Measurements from ENCODE around the gene KBTBD13. TPM values are rescaled to one million over a fixed set of nuclear protein-coding genes. Genes with fewer than 3 reads are reported as not detected.
A peak's percentile ranks its signal among the peaks of the same experiment; 100 is the strongest.
"Not testable (repeated sequence)": the region's sequence is repeated elsewhere in the genome, so short reads cannot be mapped to it uniquely, and the experiment has no call there.

KBTBD13 gene
- total RNA-seq, 2 donors from 2014 or later = not detected

DNA sequence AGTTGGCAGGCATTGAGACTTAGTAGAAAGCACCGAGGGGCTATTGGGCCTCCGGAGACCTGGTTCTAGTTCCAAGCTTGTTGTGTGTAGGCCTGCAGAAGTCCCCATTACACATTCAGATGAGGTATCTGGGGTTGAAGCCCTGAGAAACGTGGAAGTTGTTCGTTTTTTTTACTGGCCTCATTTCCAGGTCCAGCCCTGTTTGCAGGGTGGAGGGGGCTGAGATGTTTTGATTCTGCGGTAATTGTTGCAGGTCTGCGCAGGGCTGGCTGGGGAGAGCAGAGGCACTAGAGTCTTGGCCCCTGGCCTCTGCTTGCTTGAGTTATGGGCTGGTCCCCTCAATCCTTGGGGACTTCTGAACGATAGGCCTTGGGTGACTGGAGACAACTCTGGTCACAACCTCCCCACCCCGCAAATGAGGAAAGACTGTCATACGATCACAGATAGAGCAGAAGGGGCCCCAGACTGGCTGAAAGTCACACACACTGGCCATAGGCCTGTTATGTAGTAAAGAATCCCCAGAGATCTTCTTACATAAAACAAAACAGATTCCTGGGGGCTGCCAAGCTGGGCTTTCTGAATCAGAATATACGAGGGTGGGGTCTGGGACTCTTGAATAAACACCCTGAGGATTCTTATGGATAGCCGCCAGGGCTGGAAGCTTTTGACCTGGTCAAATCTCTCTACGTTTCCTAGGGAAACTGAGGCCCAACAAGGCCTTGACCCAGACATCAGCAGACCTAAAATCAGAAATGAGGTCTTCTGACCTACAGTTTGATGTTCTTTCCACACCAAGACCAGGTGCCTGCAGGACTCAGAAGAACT is 15.6 kb downstream of the KBTBD13 start:
- H3K9me3 ChIP-seq (ENCODE audit: control insufficient read depth, low read length, poor library complexity, severe bottlenecking) = no peaks in the 10 kb centered on the region
- Mint-ChIP-seq H3K36me3 (ENCODE audit: low read depth) (peaks cover 3% of the 10 kb centered on the region), H3K27ac (no peak overlapping the region), H3K4me1 (peaks cover 5% of the 10 kb centered on the region), H3K27me3 (no peaks in the 10 kb centered on the region), H3K4me3 (no peak overlapping the region)
- DNase-seq (no peak), ATAC-seq (no peak)

- H3K27me3 Mint-ChIP-seq = no peaks in the 10 kb centered on the region
- no peaks in the 10 kb centered on the region for H3K9me3 ChIP-seq (ENCODE audit: control insufficient read depth, low read length, poor library complexity, severe bottlenecking)
- peaks cover 4% of the 10 kb centered on the region for H3K4me1 Mint-ChIP-seq
- H3K4me3 Mint-ChIP-seq = no peak overlapping the region
- peaks cover 6% of the 10 kb centered on the region for H3K36me3 Mint-ChIP-seq (ENCODE audit: low read depth)
- ATAC-seq (no peak), DNase-seq (no peak)
- no peak overlapping the region for H3K27ac Mint-ChIP-seq
Observed at GRCh38 chr15:65092911-65093792, 16.6 kb downstream of the KBTBD13 start.

- not testable (repeated sequence) for ATAC-seq; H3K4me3 Mint-ChIP-seq; H3K27ac Mint-ChIP-seq; H3K9me3 ChIP-seq (ENCODE audit: control insufficient read depth, low read length, poor library complexity, severe bottlenecking); DNase-seq; H3K4me1 Mint-ChIP-seq; H3K27me3 Mint-ChIP-seq; H3K36me3 Mint-ChIP-seq (ENCODE audit: low read depth)
Observed at GRCh38 chr15:65093793-65094170, 17.2 kb downstream of the KBTBD13 start.

DNA sequence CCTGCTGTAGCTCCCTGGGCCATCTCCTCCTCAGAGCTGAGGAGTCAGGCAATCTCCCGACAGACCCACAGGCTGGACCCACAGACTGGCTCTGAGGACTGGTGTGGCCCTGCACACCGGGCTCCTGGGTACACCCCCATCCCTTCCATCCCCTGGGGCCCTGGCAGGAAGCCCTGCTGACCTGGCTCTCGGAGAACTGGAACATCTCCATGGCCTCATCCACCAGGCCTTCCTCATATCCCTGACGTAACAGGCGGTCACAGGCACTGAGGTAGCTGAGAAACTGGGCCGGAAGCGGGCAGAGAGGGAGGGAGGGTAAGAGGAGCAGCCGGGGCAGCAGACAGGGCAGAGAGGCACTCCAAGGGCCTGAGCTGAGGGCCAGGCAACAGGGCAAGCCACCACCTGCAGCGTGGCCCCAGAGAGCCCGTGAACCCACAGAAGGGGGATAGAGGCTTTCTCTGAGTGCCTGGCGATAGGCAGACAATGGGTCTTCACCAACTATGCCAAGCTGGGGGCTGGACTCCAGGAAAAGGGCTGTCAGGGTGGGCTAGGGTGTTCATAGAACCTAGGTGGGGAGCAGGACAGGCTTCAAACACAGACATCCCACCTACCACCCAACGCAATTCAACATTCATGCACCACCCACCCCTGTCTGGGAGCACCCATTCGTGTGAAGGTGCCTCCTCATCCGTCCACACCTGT is 17.9 kb downstream of the KBTBD13 start:
- Mint-ChIP-seq H3K36me3 (ENCODE audit: low read depth) (peaks cover 8% of the 10 kb centered on the region), H3K4me3 (no peak overlapping the region), H3K27me3 (no peaks in the 10 kb centered on the region), H3K4me1 (peaks cover 8% of the 10 kb centered on the region), H3K27ac (no peak overlapping the region)
- no peaks in the 10 kb centered on the region for H3K9me3 ChIP-seq (ENCODE audit: control insufficient read depth, low read length, poor library complexity, severe bottlenecking)
- DNase-seq (no peak), ATAC-seq (no peak)

DNA sequence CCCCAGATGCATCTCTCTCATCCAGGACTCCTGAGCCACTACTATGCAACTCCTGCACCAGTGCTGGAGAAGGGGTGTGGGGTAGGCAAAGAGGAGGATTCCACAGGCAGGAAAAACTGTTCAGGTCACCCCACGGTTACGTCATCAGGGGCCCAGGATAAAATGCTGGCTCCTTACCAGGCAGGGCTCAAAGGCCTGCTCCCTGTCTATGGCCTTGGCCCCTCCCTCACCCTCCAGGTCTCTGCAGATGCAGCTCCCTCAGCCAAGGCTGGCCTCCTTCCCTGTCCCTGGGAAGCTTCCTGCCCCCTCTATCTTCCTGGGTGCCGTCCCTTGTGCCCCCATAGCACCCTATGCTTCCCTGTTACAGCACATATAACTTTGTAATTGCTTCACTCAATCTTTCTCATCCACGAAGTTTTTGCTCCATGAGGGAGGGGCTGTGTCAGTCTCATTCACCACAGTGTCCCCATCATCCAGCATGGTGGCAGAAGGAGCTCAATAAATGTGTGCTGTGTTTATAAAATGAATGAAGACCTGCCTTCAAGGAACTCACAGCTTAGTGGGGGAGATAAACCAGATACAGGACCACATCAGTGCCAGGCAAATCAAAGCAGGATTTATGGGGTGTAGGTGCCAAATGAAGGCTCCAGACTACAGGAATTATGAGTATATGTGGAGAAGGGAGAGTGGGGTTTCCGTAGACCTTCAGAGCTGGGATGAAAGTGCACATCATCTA is 18.6 kb downstream of the KBTBD13 start:
- H3K4me3 Mint-ChIP-seq = no peak overlapping the region
- no peak for ATAC-seq

DNA sequence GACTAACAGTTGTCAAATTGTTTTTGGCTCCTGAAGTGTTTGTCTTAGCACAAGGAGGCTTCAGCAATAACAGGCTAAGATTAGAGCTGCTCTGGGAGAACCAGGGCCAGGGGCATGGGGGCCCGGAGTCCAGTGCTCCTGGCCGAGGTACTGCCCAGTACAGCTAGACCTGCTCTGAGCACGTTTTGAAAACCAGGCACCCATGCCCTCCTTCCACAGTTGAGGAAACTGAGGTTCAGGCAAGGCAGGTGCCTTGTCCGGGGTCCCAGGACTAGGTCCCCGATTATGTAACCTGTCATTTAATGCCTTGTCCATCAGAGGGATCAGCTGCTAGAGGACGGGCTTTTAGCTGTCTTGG is 19.2 kb downstream of the KBTBD13 start:
- Mint-ChIP-seq H3K4me3 (no peak overlapping the region), H3K27ac (no peak overlapping the region), H3K27me3 (no peaks in the 10 kb centered on the region), H3K4me1 (peaks cover 8% of the 10 kb centered on the region), H3K36me3 (ENCODE audit: low read depth) (peaks cover 8% of the 10 kb centered on the region)
- H3K9me3 ChIP-seq (ENCODE audit: control insufficient read depth, low read length, poor library complexity, severe bottlenecking) = no peaks in the 10 kb centered on the region
- ATAC-seq (no peak), DNase-seq (no peak)

More for the DNA sequence above, 18.6 kb downstream of the KBTBD13 start:
- Mint-ChIP-seq H3K27me3 (no peaks in the 10 kb centered on the region), H3K4me1 (peaks cover 8% of the 10 kb centered on the region), H3K36me3 (ENCODE audit: low read depth) (peaks cover 8% of the 10 kb centered on the region), H3K27ac (no peak overlapping the region)
- no peak for DNase-seq
- no peaks in the 10 kb centered on the region for H3K9me3 ChIP-seq (ENCODE audit: control insufficient read depth, low read length, poor library complexity, severe bottlenecking)

GRCh38 chr15:65096481-65097385 is 20.2 kb downstream of the KBTBD13 start:
- no peak overlapping the region for H3K4me3 Mint-ChIP-seq
- H3K27ac Mint-ChIP-seq = no peak overlapping the region

GRCh38 chr15:65097651-65098263 is 21.2 kb downstream of the KBTBD13 start:
- Mint-ChIP-seq H3K4me3 (no peak overlapping the region), H3K36me3 (ENCODE audit: low read depth) (peaks cover 8% of the 10 kb centered on the region), H3K27me3 (no peaks in the 10 kb centered on the region), H3K27ac (peak overlapping the region; percentile 81), H3K4me1 (peaks cover 12% of the 10 kb centered on the region)
- ATAC-seq (no peak), DNase-seq (no peak)
- H3K9me3 ChIP-seq (ENCODE audit: control insufficient read depth, low read length, poor library complexity, severe bottlenecking) = no peaks in the 10 kb centered on the region

More at GRCh38 chr15:65096481-65097385, 20.2 kb downstream of the KBTBD13 start:
- H3K9me3 ChIP-seq (ENCODE audit: control insufficient read depth, low read length, poor library complexity, severe bottlenecking) = no peaks in the 10 kb centered on the region
- Mint-ChIP-seq H3K36me3 (ENCODE audit: low read depth) (peaks cover 8% of the 10 kb centered on the region), H3K27me3 (no peaks in the 10 kb centered on the region), H3K4me1 (peaks cover 11% of the 10 kb centered on the region)
- no peak for DNase-seq
- no peak for ATAC-seq

DNA sequence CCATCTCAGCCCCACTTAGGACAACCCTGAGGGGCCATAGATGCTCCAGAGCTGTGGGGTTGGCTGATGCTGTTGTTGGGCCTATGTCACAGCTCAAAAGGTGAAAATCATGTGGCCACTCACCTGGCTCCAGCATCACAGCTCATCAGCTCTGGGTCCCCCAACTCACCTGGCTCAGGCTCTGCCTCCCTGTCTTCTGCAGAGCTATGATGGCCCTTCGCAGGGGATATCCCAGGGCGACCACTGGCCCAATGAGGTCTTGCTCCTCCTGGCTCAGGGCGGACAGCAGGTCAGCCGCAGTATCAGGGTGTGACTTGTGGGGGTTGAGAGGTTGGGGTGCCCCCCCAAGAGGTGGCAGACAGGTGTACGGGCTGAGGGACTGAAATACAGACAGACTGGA is 22.8 kb downstream of the KBTBD13 start:
- no peak overlapping the region for H3K27ac Mint-ChIP-seq
- no peaks in the 10 kb centered on the region for H3K27me3 Mint-ChIP-seq
- H3K4me1 Mint-ChIP-seq = peaks cover 12% of the 10 kb centered on the region
- DNase-seq = no peak
- H3K9me3 ChIP-seq (ENCODE audit: control insufficient read depth, low read length, poor library complexity, severe bottlenecking) = no peaks in the 10 kb centered on the region
- no peak for ATAC-seq
- H3K36me3 Mint-ChIP-seq (ENCODE audit: low read depth) = peaks cover 8% of the 10 kb centered on the region
- no peak overlapping the region for H3K4me3 Mint-ChIP-seq

DNA sequence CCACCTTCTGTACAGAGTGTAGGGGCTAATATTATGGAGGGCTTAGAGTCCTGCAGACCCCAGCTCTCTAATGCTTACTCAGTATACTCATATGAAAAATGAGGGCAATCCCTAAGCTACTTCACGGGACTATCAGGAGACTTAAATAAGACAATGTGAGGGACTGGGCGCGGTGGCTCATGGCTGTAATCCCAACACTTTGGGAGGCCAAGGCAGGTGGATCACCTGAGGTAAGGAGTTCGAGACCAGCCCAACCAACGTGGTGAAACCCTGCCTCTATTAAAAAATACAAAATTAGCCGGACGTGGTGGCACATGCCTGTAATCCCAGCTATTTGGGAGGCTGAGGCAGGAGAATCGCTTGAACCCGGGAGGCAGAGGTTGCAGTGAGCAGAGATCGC is 23.3 kb downstream of the KBTBD13 start:
- H3K4me3 Mint-ChIP-seq = not testable (repeated sequence)

DNA sequence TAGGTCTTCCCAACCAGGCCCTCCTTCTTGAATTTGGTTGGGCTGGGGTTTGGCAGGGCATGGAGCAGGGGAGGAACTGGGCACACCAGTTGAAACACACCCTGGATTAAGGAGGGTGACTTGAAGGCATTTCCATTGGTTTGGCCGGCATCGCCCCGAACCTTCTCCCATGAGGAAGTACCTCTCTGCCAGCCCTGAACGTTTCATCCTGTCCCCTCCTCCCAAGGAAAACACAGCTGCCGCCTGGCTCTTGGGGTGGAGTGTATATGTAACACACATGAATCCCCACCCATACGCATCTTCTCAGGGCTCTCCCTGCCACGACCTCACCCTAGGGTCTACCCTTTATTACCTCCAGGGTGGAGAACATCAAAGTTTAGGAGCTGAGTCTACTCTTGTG is 23.9 kb downstream of the KBTBD13 start:
- no peaks in the 10 kb centered on the region for H3K9me3 ChIP-seq (ENCODE audit: control insufficient read depth, low read length, poor library complexity, severe bottlenecking)
- Mint-ChIP-seq H3K27me3 (no peaks in the 10 kb centered on the region), H3K4me1 (peaks cover 10% of the 10 kb centered on the region), H3K4me3 (no peak overlapping the region), H3K27ac (no peak overlapping the region), H3K36me3 (ENCODE audit: low read depth) (peaks cover 8% of the 10 kb centered on the region)
- DNase-seq (no peak), ATAC-seq (no peak)

More for the DNA sequence above, 23.3 kb downstream of the KBTBD13 start:
- DNase-seq; H3K36me3 Mint-ChIP-seq (ENCODE audit: low read depth); H3K9me3 ChIP-seq (ENCODE audit: control insufficient read depth, low read length, poor library complexity, severe bottlenecking); ATAC-seq; H3K27me3 Mint-ChIP-seq; H3K27ac Mint-ChIP-seq: not testable (repeated sequence)
- H3K4me1 Mint-ChIP-seq = peaks cover 12% of the 10 kb centered on the region

Data from T-helper 17 cell (primary cell).